GM18951 (cell line): ENCODE results near the gene BPIFA2.

Source experiments
- POLR2A ChIP-seq: IDR thresholded peaks from 4 replicates; pipeline ENCODE4 v1.6.1; 2011; ENCODE audit warnings: mild to moderate bottlenecking; ENCODE audit not compliant: insufficient read length, insufficient read depth; ENCODE audit errors: extremely low read depth
- in situ Hi-C: fragments of 300-500 bp; cut with MboI; formaldehyde crosslinking; loops from one replicate; pipeline ENCODE4 v1.12.0; 2022; ENCODE audit warnings: low sequenced_read_pairs, mixed read lengths, inconsistent platforms; ENCODE audit not compliant: unreplicated experiment

The BPIFA2 gene

GRCh38 chr20:33137195-33137594 is 30.8 kb upstream of the BPIFA2 start:
- no peak for TF ChIP-seq POLR2A
- in situ Hi-C loops, result no loop called here

DNA sequence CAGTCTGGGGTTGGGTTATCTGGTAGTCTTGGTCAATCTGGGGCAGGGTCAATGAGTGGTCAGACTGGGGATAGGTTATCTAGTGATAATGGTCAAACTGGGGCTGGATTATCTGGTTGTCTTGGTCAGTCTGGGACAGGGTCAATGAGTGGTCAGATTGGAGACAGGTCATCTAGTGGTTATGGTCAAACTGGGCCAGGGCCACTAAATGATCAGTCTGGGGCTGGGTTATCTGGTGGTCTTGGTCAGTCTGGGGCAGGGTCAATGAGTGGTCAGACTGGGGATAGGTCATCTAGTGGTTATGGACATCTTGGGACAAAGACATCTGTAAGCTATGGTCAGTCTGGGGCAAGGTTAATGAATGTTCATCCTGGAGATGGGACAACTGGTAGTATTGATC is 28.5 kb upstream of the BPIFA2 start:
- in situ Hi-C loops, result no loop called here
- no peak for TF ChIP-seq POLR2A

- in situ Hi-C loops, result no loop called here
- TF ChIP-seq POLR2A, result no peak
Observed at GRCh38 chr20:33145521-33145920, 22.4 kb upstream of the BPIFA2 start.

GRCh38 chr20:33147299-33147698 is 20.7 kb upstream of the BPIFA2 start:
- in situ Hi-C loops, result no loop called here
- no peak for TF ChIP-seq POLR2A

- in situ Hi-C loops, result no loop called here
Observed at GRCh38 chr20:33148040-33148439, 19.9 kb upstream of the BPIFA2 start.

DNA sequence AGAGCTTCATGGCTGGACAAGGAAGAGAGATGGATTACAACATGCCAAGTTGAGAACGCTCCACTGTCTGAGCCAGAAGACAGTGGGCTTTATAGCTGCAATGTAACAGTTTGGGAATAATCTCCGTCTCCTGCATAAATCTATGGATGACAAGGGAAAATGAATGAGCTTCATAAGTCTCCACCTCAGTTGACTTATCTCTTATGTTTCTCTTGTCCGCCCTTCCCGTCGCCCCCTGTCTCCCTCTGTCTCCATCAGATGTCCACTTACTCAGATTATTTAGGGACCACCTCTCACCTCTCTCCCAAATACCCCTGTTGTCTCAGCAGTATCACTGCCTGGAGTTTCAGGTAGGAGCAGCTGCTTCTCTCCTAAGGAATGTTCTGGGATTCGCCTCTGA is 13.7 kb upstream of the BPIFA2 start:
- in situ Hi-C loops, result no loop called here
- TF ChIP-seq POLR2A, result no peak

More at GRCh38 chr20:33148040-33148439, 19.9 kb upstream of the BPIFA2 start:
- TF ChIP-seq POLR2A, result no peak

DNA sequence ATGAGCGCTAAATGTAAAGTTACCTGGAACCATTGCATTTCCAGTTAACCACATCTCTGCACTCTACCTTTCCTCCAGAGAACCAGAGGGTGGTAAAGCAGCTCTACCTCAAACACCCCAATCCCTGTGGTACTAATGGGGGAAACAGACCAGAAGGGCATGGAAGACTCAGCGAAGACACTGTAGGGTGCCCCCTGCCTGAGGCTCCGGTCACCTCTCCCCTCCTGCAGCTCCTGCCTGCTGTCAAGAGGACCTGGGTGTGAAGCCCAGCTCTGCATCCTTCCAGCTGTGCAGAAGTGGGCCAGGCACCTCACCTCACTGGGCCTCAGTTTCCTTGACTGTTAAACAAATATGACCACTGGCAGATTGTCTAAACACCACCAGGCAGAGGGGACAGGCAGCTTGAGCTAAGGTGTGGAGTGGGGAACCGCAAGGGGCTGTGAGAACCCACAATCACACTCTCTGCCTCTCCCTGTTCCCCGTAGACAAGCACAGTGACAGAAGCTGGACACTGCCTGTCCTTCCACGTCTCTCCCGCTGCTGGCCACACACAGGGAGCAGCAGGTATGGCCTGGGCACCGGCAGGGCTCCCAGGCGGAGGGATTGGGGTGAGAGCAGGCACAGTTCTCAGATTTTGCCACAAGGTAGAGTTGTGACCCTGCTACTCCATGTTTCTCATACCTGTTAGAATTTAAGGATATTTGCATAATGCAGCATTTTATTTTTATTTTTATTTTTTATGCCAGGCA is 9.1 kb upstream of the BPIFA2 start:
- in situ Hi-C loops, result no loop called here
- TF ChIP-seq POLR2A, result no peak

DNA sequence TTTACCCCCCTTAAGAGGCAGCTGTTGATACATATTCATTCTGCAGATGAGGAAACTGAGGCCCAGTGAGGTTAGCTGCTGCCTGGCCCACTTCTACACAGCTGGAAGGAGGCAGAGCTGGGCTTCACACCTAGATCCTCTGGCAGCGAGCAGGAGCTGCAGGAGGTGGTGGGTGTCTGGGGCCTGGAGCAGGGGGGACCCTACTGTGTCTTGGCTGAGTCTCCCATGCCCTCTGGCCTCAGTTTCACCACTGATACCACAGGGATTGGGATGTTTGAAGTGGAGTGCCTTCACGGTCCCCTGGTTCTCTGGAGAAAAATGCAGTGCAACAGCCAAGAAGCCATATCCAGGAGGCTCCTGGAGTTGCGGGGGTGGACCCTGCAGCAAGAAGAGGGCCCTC is 8.2 kb upstream of the BPIFA2 start:
- no peak for TF ChIP-seq POLR2A
- in situ Hi-C loops, result no loop called here

GRCh38 chr20:33160681-33161080 is 7.3 kb upstream of the BPIFA2 start:
- in situ Hi-C loops, result no loop called here
- no peak for TF ChIP-seq POLR2A

- in situ Hi-C loops, result no loop called here
- no peak for TF ChIP-seq POLR2A
Observed at GRCh38 chr20:33162313-33162712, 5.6 kb upstream of the BPIFA2 start.

GRCh38 chr20:33162753-33163152 is 5.2 kb upstream of the BPIFA2 start:
- in situ Hi-C loops, result no loop called here
- TF ChIP-seq POLR2A, result no peak

GRCh38 chr20:33163856-33164762 is 3.9 kb upstream of the BPIFA2 start:
- in situ Hi-C loops, result no loop called here
- TF ChIP-seq POLR2A, result no peak

- in situ Hi-C loops, result no loop called here
- no peak for TF ChIP-seq POLR2A
Observed at GRCh38 chr20:33164763-33165095, 3.2 kb upstream of the BPIFA2 start.
